NCI-H1436 treated with DMSO at 0.1 percent for 48 hours (cell line): Measurements from ENCODE around the gene P2RX5.
"Not testable (repeated sequence)": the region's sequence is repeated elsewhere in the genome, so short reads cannot be mapped to it uniquely, and the experiment has no call there.

Experiments
- DNase-seq: peaks from one replicate; lab custom pipeline; 2025; lab: John Stamatoyannopoulos, UW

The P2RX5 gene

GRCh38 chr17:3710951-3711383 lies 15.0 kb upstream of the P2RX5 start:
- DNase-seq = no peak

GRCh38 chr17:3708366-3708765 lies 12.4 kb upstream of the P2RX5 start:
- no peak for DNase-seq

GRCh38 chr17:3705718-3705984 lies 9.7 kb upstream of the P2RX5 start:
- not testable (repeated sequence) for DNase-seq

GRCh38 chr17:3704931-3705717 lies 9.2 kb upstream of the P2RX5 start:
- no peak for DNase-seq

- not testable (repeated sequence) for DNase-seq
Observed at GRCh38 chr17:3702041-3702539, 6.1 kb upstream of the P2RX5 start.

GRCh38 chr17:3699951-3700350 lies 4.0 kb upstream of the P2RX5 start:
- no peak for DNase-seq

- no peak for DNase-seq
Observed at GRCh38 chr17:3698139-3698538, 2.2 kb upstream of the P2RX5 start.

GRCh38 chr17:3697103-3697476 lies 1.1 kb upstream of the P2RX5 start:
- DNase-seq = no peak

- DNase-seq = no peak
Observed at GRCh38 chr17:3695129-3695722, 729 bp downstream of the P2RX5 start.

- no peak for DNase-seq
Observed at GRCh38 chr17:3693829-3694231, 2.1 kb downstream of the P2RX5 start.

GRCh38 chr17:3693141-3693540 lies 2.8 kb downstream of the P2RX5 start:
- DNase-seq = no peak

GRCh38 chr17:3692346-3692745 lies 3.6 kb downstream of the P2RX5 start:
- DNase-seq = no peak

GRCh38 chr17:3691617-3692067 lies 4.3 kb downstream of the P2RX5 start:
- no peak for DNase-seq

- no peak for DNase-seq
Observed at GRCh38 chr17:3690094-3690715, 5.8 kb downstream of the P2RX5 start.

- no peak for DNase-seq
Observed at GRCh38 chr17:3689262-3690093, 6.5 kb downstream of the P2RX5 start.

GRCh38 chr17:3688852-3689261 lies 7.1 kb downstream of the P2RX5 start:
- DNase-seq = no peak

- peak; percentile 28 for DNase-seq
Observed at GRCh38 chr17:3688027-3688553, 7.9 kb downstream of the P2RX5 start.

- DNase-seq = no peak
Observed at GRCh38 chr17:3685174-3685573, 10.8 kb downstream of the P2RX5 start.

GRCh38 chr17:3683054-3683511 lies 12.9 kb downstream of the P2RX5 start:
- no peak for DNase-seq

GRCh38 chr17:3682033-3682432 lies 13.9 kb downstream of the P2RX5 start:
- DNase-seq = no peak

GRCh38 chr17:3681565-3681964 lies 14.4 kb downstream of the P2RX5 start:
- DNase-seq = no peak

GRCh38 chr17:3681057-3681456 lies 14.9 kb downstream of the P2RX5 start:
- no peak for DNase-seq
